ENCODE results near the gene PHGDH.
"Not testable (repeated sequence)": the region's sequence is repeated elsewhere in the genome, so short reads cannot be mapped to it uniquely, and the experiment has no call there.

PHGDH gene

DNA sequence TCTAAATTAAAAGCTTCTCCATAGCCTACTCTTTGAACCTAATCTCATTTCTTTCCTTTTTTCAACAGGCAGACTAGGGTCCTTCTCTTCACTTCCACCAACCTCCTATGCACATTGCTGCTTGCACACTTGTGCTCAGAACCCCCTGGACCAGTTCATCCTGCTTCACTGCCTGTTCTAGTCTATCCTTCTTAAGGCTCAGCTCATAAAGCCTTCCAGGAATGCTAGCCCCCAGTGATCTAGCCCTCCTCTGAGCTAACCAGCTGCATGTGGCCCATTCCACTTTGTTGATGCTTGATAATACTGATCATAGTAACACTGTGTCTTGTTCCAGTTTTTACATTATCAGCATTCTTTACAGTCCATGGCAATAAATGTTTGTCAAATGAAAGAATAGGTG, 22.9 kb upstream of the PHGDH start:
- TF ChIP-seq PAX5 (IDR thresholded peaks at IDR 0.05; ENCODE audit: insufficient read depth, low read length, severe bottlenecking) (no peak), SPI1 (IDR thresholded peaks at IDR 0.05; ENCODE audit: low read depth, low read length) (no peak), POU2F2 (IDR thresholded peaks at IDR 0.05; ENCODE audit: low read depth, low read length) (no peak), POLR2AphosphoS5 (IDR thresholded peaks at IDR 0.05; ENCODE audit: low read depth, low read length) (no peak), POLR2A (IDR thresholded peaks at IDR 0.05; ENCODE audit: low read depth, low read length) (no peak), TAF1 (IDR thresholded peaks at IDR 0.05; ENCODE audit: low read depth, low read length) (no peak)
- FAIRE-seq = no peak
- no peak for DNase-seq (ENCODE audit: insufficient read length, low spot score)

GRCh38 chr1:119689511-119689910, 22.2 kb upstream of the PHGDH start:
- DNase-seq (ENCODE audit: insufficient read length, low spot score) = no peak
- no peak for FAIRE-seq
- TF ChIP-seq POU2F2 (IDR thresholded peaks at IDR 0.05; ENCODE audit: low read depth, low read length) (no peak), PAX5 (IDR thresholded peaks at IDR 0.05; ENCODE audit: insufficient read depth, low read length, severe bottlenecking) (no peak), POLR2AphosphoS5 (IDR thresholded peaks at IDR 0.05; ENCODE audit: low read depth, low read length) (no peak), SPI1 (IDR thresholded peaks at IDR 0.05; ENCODE audit: low read depth, low read length) (no peak), POLR2A (IDR thresholded peaks at IDR 0.05; ENCODE audit: low read depth, low read length) (no peak), TAF1 (IDR thresholded peaks at IDR 0.05; ENCODE audit: low read depth, low read length) (no peak)

- not testable (repeated sequence) for FAIRE-seq; DNase-seq (ENCODE audit: insufficient read length, low spot score)
Measured at GRCh38 chr1:119696863-119697262, 14.9 kb upstream of the PHGDH start.

DNA sequence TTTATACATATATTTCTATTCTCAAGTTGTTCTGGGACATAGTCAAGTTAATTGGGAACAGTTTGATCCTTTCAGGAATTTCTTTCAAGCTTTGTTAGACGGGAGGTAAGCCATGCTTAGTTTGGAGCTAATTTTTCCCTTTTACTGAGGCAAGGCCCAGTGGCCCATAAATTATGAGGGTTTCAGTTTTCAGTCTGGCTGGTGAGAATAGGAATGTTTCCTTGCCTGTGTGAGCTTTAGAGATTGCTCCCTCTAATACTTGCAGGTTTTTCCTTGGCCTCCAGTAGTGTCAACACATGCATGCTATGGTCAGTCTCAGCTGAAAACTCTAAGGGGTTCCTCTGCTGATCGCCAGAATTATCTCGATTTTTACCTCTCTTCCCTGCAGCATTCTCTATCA, 14.1 kb upstream of the PHGDH start:
- TF ChIP-seq PAX5 (IDR thresholded peaks at IDR 0.05; ENCODE audit: insufficient read depth, low read length, severe bottlenecking) (no peak), TAF1 (IDR thresholded peaks at IDR 0.05; ENCODE audit: low read depth, low read length) (no peak), POLR2A (IDR thresholded peaks at IDR 0.05; ENCODE audit: low read depth, low read length) (no peak), SPI1 (IDR thresholded peaks at IDR 0.05; ENCODE audit: low read depth, low read length) (no peak), POLR2AphosphoS5 (IDR thresholded peaks at IDR 0.05; ENCODE audit: low read depth, low read length) (no peak), POU2F2 (IDR thresholded peaks at IDR 0.05; ENCODE audit: low read depth, low read length) (no peak)
- no peak for FAIRE-seq
- DNase-seq (ENCODE audit: insufficient read length, low spot score) = no peak

DNA sequence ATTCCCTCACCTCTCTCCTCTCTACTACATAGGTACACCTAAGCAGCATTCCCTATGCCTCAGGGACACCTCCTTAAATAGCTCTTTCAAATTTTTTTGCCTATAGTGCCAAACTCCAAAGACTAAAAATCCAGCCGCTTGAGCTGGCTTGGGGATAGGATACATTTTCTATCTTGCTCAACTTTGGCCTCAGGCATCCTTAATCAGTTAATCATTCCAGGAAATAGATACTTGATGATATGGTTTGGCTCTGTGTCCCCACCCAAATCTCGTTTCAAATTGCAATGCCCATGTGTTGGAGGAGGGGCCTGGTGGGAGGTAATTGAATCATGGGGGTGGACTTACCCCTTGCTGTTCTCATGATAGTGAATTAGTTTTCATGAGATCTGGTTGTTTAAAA, 11.4 kb upstream of the PHGDH start:
- DNase-seq (ENCODE audit: insufficient read length, low spot score) (no peak), FAIRE-seq (no peak)
- TF ChIP-seq POLR2A (IDR thresholded peaks at IDR 0.05; ENCODE audit: low read depth, low read length) (no peak), POLR2AphosphoS5 (IDR thresholded peaks at IDR 0.05; ENCODE audit: low read depth, low read length) (no peak), PAX5 (IDR thresholded peaks at IDR 0.05; ENCODE audit: insufficient read depth, low read length, severe bottlenecking) (no peak), SPI1 (IDR thresholded peaks at IDR 0.05; ENCODE audit: low read depth, low read length) (no peak), POU2F2 (IDR thresholded peaks at IDR 0.05; ENCODE audit: low read depth, low read length) (no peak), TAF1 (IDR thresholded peaks at IDR 0.05; ENCODE audit: low read depth, low read length) (no peak)

DNA sequence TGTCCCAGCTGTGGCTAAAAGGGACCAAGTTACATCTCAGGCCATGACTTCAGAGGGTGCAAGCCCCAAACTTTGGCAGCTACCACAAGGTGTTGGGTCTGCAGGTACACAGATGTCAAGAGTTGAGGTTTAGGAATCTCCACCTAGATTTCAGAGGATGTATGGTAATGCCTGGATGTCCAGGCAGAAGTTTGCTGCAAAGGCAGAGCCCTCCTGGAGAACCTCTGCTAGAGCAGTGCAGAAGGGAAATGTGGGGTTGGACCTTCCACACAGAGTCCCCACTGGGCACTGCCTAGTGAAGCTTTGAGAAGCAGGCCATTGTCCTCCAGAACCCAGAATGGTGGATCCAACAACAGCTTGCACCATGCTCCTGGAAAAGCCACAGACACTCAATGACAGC, 10.1 kb upstream of the PHGDH start:
- DNase-seq (ENCODE audit: insufficient read length, low spot score) (no peak), FAIRE-seq (no peak)
- no peak for TF ChIP-seq TAF1 (IDR thresholded peaks at IDR 0.05; ENCODE audit: low read depth, low read length)
- no peak for TF ChIP-seq POLR2A (IDR thresholded peaks at IDR 0.05; ENCODE audit: low read depth, low read length)
- TF ChIP-seq POLR2AphosphoS5 (IDR thresholded peaks at IDR 0.05; ENCODE audit: low read depth, low read length) = no peak
- no peak for TF ChIP-seq SPI1 (IDR thresholded peaks at IDR 0.05; ENCODE audit: low read depth, low read length)
- no peak for TF ChIP-seq POU2F2 (IDR thresholded peaks at IDR 0.05; ENCODE audit: low read depth, low read length)
- no peak for TF ChIP-seq PAX5 (IDR thresholded peaks at IDR 0.05; ENCODE audit: insufficient read depth, low read length, severe bottlenecking)

DNA sequence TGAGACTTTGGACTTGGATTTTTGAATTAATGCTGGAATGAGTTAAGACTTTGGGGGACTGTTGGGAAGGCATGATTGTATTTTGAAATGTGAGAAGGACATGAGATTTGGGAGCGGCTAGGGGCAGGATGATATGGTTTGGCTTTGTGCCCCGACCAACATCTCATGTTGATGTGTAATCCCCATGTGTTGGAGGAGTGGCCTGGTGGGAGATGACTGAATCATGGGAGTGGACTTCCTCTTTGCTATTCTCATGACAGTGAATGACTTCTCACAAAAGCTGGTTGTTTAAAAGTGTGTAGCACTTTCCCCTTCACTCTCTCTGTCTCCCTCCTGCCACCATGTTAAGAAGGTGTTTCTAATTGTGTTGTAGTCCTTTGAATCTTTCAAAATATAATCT, 9.3 kb upstream of the PHGDH start:
- FAIRE-seq (no peak), DNase-seq (ENCODE audit: insufficient read length, low spot score) (no peak)
- TF ChIP-seq POU2F2 (IDR thresholded peaks at IDR 0.05; ENCODE audit: low read depth, low read length) (no peak), TAF1 (IDR thresholded peaks at IDR 0.05; ENCODE audit: low read depth, low read length) (no peak), SPI1 (IDR thresholded peaks at IDR 0.05; ENCODE audit: low read depth, low read length) (no peak), POLR2A (IDR thresholded peaks at IDR 0.05; ENCODE audit: low read depth, low read length) (no peak), PAX5 (IDR thresholded peaks at IDR 0.05; ENCODE audit: insufficient read depth, low read length, severe bottlenecking) (no peak), POLR2AphosphoS5 (IDR thresholded peaks at IDR 0.05; ENCODE audit: low read depth, low read length) (no peak)

GRCh38 chr1:119703666-119704450, 7.9 kb upstream of the PHGDH start:
- TF ChIP-seq POU2F2 (IDR thresholded peaks at IDR 0.05; ENCODE audit: low read depth, low read length) (no peak), PAX5 (IDR thresholded peaks at IDR 0.05; ENCODE audit: insufficient read depth, low read length, severe bottlenecking) (no peak), TAF1 (IDR thresholded peaks at IDR 0.05; ENCODE audit: low read depth, low read length) (no peak), POLR2AphosphoS5 (IDR thresholded peaks at IDR 0.05; ENCODE audit: low read depth, low read length) (no peak)
- DNase-seq (ENCODE audit: insufficient read length, low spot score) (no peak), FAIRE-seq (no peak)

- not testable (repeated sequence) for FAIRE-seq; DNase-seq (ENCODE audit: insufficient read length, low spot score)
Measured at GRCh38 chr1:119706599-119706998, 5.1 kb upstream of the PHGDH start.

DNA sequence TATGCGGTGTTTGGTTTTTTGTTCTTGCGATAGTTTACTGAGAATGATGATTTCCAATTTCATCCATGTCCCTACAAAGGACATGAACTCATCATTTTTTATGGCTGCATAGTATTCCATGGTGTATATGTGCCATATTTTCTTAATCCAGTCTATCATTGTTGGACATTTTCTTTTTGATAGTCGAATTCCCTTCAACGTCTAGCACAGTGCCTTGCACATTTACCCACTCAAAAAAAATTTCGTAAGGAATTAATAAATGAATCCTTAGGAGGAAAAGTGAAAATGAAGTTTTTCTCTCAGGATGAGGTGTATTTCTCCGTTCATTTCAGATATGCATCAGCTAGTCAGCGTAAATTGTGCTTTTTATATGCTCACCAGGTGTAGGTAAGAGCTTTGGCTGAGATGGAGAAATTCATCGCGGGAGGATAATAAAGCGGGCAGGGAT, 354 bp upstream of the PHGDH start:
- FAIRE-seq; DNase-seq (ENCODE audit: insufficient read length, low spot score): not testable (repeated sequence)
